Measurements from ENCODE around the gene OSMR. TPM values are rescaled to one million over a fixed set of nuclear protein-coding genes. Genes with fewer than 3 reads are reported as not detected.

The OSMR gene
- total and polyA plus RNA-seq, 2 donors (not counting 1 experiment from before 2014, with no cell fraction given), result not detected

DNA sequence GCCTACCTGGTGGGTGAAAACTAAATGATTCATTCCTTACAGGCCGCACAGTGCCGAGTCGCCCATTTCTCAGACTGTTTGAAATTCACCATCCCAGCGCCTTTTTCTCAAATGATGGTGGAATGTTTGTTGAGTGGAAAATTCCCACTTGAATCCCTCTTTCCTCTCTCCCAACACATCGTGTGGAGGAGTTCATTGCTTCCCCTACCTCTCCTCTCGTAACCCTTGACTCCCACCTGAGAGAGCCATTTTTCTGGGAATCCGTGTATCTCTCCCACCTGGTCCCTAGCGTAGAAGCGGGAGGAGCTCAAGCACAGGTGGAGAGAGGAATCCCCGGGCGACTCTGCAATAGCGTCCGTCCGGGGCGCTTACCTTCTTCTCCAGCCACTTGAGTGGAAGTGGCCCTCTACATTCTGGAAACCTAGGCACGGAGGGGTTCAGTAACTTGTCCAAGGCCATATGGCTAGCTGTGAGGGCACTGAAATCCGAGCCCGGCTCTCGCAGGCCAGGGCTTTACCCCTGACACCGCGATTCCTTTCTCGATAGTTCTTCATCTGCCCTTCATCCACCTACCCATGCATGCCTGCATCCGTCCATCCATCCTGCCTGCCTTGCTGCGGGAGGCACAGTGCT lies 683 bp downstream of the OSMR start:
- no peak for ATAC-seq (ENCODE audit: low read depth)
- H3K4me1 ChIP-seq (ENCODE audit: control insufficient read depth in 2 of 2, insufficient read depth in 2 of 2, low read length in 2 of 2), result peaks cover 0 to 2% of the 10 kb centered on the region in 2 donors
- ChIA-PET CTCF (no interaction called here), POLR2A (no interaction called here)
- no peak overlapping the region for H3K4me3 ChIP-seq (ENCODE audit: control extremely low read depth in 1 of 5, extremely low read depth in 1 of 5, insufficient read depth in 1 of 5, low read depth in 2 of 5, low read length in 4 of 5)
- H3K36me3 ChIP-seq (replicated peaks in 1 of 2; ENCODE audit: control extremely low read depth in 1 of 2, control insufficient read depth in 1 of 2, extremely low read depth in 1 of 2, insufficient read depth in 2 of 2, low read length in 1 of 2), result no peaks in the 10 kb centered on the region
- WGBS (ENCODE audit: insufficient coverage), result 40% methylated on average over 15 of the region's 24 CpGs
- H3K79me2 ChIP-seq (ENCODE audit: control insufficient read depth, insufficient read depth, low read length), result no peaks in the 10 kb centered on the region
- no peak overlapping the region for H2AFZ ChIP-seq (ENCODE audit: insufficient read depth, low read depth, low read length, poor library complexity, severe bottlenecking)
- H3K9ac ChIP-seq (ENCODE audit: low read length), result no peak overlapping the region
- peak overlapping the region; percentile 35 for H3K4me3 Mint-ChIP-seq
- H3K4me1 Mint-ChIP-seq, result peaks cover 7% of the 10 kb centered on the region
- H3K4me2 ChIP-seq (replicated peaks; ENCODE audit: low read depth, low read length, poor library complexity, severe bottlenecking), result no peak overlapping the region
- H3K27me3 ChIP-seq (replicated peaks in 1 of 4; ENCODE audit: control extremely low read depth in 1 of 4, control insufficient read depth in 3 of 4, insufficient read depth in 4 of 4, low read length in 3 of 4), result peaks cover 0 to 28% (median 9%) of the 10 kb centered on the region in 4 experiments
- peaks cover 0 to 15% (median 0%) of the 10 kb centered on the region in 3 donors for H3K9me3 ChIP-seq (ENCODE audit: control extremely low read depth in 1 of 3, control insufficient read depth in 2 of 3, insufficient read depth in 1 of 3, low read length in 2 of 3)
- intact Hi-C loops (cut with micrococcal nuclease), result no loop called here
- DNase-seq, result no peak
- no peaks in the 10 kb centered on the region for H4K20me1 ChIP-seq (ENCODE audit: control insufficient read depth, insufficient read depth, low read length, poor library complexity, severe bottlenecking)
- no peaks in the 10 kb centered on the region for H3K9me3 Mint-ChIP-seq (ENCODE audit: insufficient read depth)
- H3K27me3 Mint-ChIP-seq, result peaks cover 40% of the 10 kb centered on the region
- H3K27ac ChIP-seq (ENCODE audit: low read length in 2 of 2), result no peak overlapping the region
- TF ChIP-seq EZH2 (IDR thresholded peaks at IDR 0.05; ENCODE audit: borderline replicate concordance, insufficient read depth, low read depth, low read length, poor library complexity, severe bottlenecking) (no peak), CTCF (IDR thresholded peaks at IDR 0.05) (no peak)
- no peak overlapping the region for H3K27ac Mint-ChIP-seq

GRCh38 chr5:38847559-38848347 lies 1.9 kb downstream of the OSMR start:
- H3K9ac ChIP-seq (ENCODE audit: low read length), result no peak overlapping the region
- peaks cover 35% of the 10 kb centered on the region for H3K27me3 Mint-ChIP-seq
- ATAC-seq (ENCODE audit: low read depth), result no peak
- H3K4me1 ChIP-seq (ENCODE audit: control insufficient read depth in 2 of 2, insufficient read depth in 2 of 2, low read length in 2 of 2), result peaks cover 0 to 2% of the 10 kb centered on the region in 2 donors
- peaks cover 0 to 29% (median 9%) of the 10 kb centered on the region in 4 experiments for H3K27me3 ChIP-seq (replicated peaks in 1 of 4; ENCODE audit: control extremely low read depth in 1 of 4, control insufficient read depth in 3 of 4, insufficient read depth in 4 of 4, low read length in 3 of 4)
- no peak overlapping the region for H3K4me3 Mint-ChIP-seq
- H2AFZ ChIP-seq (ENCODE audit: insufficient read depth, low read depth, low read length, poor library complexity, severe bottlenecking), result no peak overlapping the region
- intact Hi-C loops (cut with micrococcal nuclease), result no loop called here
- no peaks in the 10 kb centered on the region for H3K36me3 ChIP-seq (replicated peaks in 1 of 2; ENCODE audit: control extremely low read depth in 1 of 2, control insufficient read depth in 1 of 2, extremely low read depth in 1 of 2, insufficient read depth in 2 of 2, low read length in 1 of 2)
- peaks cover 0 to 16% (median 0%) of the 10 kb centered on the region in 3 donors for H3K9me3 ChIP-seq (ENCODE audit: control extremely low read depth in 1 of 3, control insufficient read depth in 2 of 3, insufficient read depth in 1 of 3, low read length in 2 of 3)
- H3K27ac Mint-ChIP-seq, result no peak overlapping the region
- TF ChIP-seq CTCF (IDR thresholded peaks at IDR 0.05) (no peak), EZH2 (IDR thresholded peaks at IDR 0.05; ENCODE audit: borderline replicate concordance, insufficient read depth, low read depth, low read length, poor library complexity, severe bottlenecking) (no peak)
- no peaks in the 10 kb centered on the region for H4K20me1 ChIP-seq (ENCODE audit: control insufficient read depth, insufficient read depth, low read length, poor library complexity, severe bottlenecking)
- H3K27ac ChIP-seq (ENCODE audit: low read length in 2 of 2), result no peak overlapping the region
- WGBS (ENCODE audit: insufficient coverage), result 76% methylated on average over 3 of the region's 9 CpGs
- CTCF ChIA-PET, result no interaction called here
- POLR2A ChIA-PET, result no interaction called here
- no peak for DNase-seq
- peaks cover 7% of the 10 kb centered on the region for H3K4me1 Mint-ChIP-seq
- H3K9me3 Mint-ChIP-seq (ENCODE audit: insufficient read depth), result no peaks in the 10 kb centered on the region
- H3K79me2 ChIP-seq (ENCODE audit: control insufficient read depth, insufficient read depth, low read length), result no peaks in the 10 kb centered on the region
- H3K4me2 ChIP-seq (replicated peaks; ENCODE audit: low read depth, low read length, poor library complexity, severe bottlenecking), result no peak overlapping the region
- no peak overlapping the region for H3K4me3 ChIP-seq (ENCODE audit: control extremely low read depth in 1 of 5, extremely low read depth in 1 of 5, insufficient read depth in 1 of 5, low read depth in 2 of 5, low read length in 4 of 5)
